ACHN (cell line): ENCODE results near the gene CDKAL1.
"Not testable (repeated sequence)": the region's sequence is repeated elsewhere in the genome, so short reads cannot be mapped to it uniquely, and the experiment has no call there.

ENCODE experiments used
- DNase-seq: peaks from one replicate; pipeline ENCODE4 v3.0.0-alpha.2; 2015
- in situ Hi-C: cut with HindIII; loops from 2 replicates; pipeline ENCODE4 v1.10.0; 2017; ENCODE audit warnings: low sequenced_read_pairs, low pct_ligation_motif_present, low pct_unique_long_range_greater_than_20kb

Gene CDKAL1

DNA sequence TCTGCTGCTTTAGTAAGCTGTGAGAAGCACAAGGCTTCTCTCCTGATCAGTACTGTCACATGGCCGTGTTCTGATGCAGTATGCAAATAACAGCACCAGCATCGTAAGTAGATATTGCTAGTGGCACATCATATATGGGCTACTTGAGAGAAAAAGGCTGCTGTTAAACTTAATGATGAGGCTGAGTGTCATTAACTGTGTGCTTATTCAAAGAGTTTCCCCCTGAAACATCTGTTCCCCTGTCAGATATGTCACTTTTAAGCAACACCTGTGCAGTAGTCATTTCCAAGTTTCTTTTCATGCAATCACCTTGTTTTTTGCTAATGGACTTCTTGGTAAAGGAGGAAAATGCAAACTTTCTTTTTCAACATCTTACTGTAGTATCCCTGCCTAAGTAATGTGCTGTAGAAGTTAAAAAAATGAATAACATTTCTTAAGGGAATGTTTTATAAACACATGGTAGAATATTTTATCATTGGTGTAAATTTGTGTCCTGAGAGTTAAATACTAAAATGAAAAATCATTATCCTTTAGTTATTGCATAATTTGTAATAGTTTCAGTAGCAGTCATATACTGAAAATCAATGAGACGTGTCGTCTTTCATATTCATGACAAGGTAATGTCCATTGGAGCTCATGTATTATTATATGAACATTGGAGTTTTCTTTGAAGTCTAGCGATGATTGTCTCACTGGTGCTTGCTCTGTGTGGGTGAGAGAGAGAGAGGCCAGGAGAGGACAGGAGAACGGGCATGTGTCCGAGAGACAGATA lies 366.3 kb downstream of the CDKAL1 start:
- in situ Hi-C loops, result no loop called here
- no peak for DNase-seq

GRCh38 chr6:20905377-20905776 lies 371.1 kb downstream of the CDKAL1 start:
- in situ Hi-C loops, result no loop called here
- no peak for DNase-seq

DNA sequence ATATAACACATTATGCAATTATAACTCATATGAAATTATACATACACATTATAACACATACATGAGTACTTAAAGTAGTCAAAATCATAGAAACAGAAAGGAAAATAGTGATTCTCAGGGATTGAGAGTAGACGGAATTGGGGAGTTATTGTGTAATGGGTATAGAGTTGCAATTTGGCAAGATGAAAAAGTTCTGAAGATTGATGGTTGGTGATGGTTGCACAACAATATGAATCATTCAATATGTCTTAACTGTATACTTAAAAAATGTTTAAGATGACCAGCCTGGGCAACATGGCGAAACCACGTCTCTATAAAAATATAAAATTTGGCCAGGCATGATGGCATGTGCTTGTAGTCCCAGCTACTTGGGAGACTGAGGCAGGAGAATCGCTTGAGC lies 372.7 kb downstream of the CDKAL1 start:
- DNase-seq, result no peak

GRCh38 chr6:20907486-20908071 lies 373.3 kb downstream of the CDKAL1 start:
- in situ Hi-C loops, result no loop called here
- no peak for DNase-seq

More for the DNA sequence above, 372.7 kb downstream of the CDKAL1 start:
- in situ Hi-C loops, result no loop called here

- in situ Hi-C loops, result no loop called here
- DNase-seq, result no peak
These were observed 375.4 kb downstream of the CDKAL1 start for GRCh38 chr6:20909621-20910020.

- in situ Hi-C loops, result no loop called here
These were observed 377.5 kb downstream of the CDKAL1 start for GRCh38 chr6:20911712-20912111.

DNA sequence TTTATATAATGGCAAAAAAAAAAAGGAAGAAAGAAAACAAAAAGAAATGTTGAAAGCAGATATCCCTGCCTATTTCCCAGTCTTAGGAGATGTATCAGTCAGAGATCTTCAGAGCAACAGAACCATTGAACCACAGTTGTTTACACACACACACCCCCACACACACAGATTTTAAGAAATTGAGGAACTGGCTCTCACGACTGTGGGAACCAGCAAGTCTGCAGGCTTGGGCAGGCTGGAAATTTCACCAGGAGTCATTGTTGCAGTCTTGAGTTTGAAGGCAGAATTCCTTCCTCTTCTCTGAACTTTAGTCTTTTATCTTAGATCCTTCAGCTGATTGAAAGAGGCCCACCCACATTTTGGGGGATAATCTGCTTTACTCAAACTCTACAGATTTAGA lies 380.9 kb downstream of the CDKAL1 start:
- no peak for DNase-seq
- in situ Hi-C loops, result no loop called here

More at GRCh38 chr6:20911712-20912111, 377.5 kb downstream of the CDKAL1 start:
- DNase-seq, result no peak

DNA sequence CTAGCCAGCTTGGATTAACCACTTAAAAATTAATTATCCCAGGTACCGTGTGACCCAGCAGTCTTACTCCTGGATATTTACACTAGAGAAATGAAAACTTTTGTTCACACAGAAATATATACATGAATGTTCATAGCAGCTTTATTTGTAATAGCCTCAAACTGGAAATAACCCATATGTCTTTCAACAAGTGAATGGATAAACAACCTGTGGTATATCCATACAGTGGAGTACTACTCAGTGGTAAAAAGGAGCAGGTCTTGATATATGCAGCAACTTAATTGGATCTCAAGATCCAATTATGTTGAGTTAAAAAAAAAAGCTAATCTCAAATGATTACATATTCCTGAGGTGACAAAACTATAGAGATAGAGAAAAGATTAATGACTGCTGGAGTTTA lies 381.4 kb downstream of the CDKAL1 start:
- in situ Hi-C loops, result no loop called here
- no peak for DNase-seq

- DNase-seq, result no peak
- in situ Hi-C loops, result no loop called here
These were observed 381.8 kb downstream of the CDKAL1 start for GRCh38 chr6:20916086-20916485.

DNA sequence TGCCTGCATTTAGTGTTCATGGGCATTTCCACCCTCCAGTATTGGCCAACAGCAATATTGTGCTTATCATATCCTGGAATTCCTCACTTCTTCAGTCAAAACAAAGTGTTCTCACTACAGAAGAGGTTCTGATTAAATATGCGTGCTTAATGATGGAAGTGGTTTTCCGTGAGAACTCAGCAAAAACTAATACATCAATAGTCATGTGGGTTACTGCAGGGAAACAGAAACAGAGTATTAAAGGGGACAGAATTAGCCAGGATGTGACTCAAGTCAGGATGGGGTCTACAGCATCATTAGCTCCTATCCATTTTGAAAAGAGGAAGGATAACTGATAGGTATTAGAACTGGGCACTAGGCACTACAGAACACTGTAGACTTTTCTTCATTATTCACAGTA lies 384.6 kb downstream of the CDKAL1 start:
- in situ Hi-C loops, result no loop called here
- no peak for DNase-seq

DNA sequence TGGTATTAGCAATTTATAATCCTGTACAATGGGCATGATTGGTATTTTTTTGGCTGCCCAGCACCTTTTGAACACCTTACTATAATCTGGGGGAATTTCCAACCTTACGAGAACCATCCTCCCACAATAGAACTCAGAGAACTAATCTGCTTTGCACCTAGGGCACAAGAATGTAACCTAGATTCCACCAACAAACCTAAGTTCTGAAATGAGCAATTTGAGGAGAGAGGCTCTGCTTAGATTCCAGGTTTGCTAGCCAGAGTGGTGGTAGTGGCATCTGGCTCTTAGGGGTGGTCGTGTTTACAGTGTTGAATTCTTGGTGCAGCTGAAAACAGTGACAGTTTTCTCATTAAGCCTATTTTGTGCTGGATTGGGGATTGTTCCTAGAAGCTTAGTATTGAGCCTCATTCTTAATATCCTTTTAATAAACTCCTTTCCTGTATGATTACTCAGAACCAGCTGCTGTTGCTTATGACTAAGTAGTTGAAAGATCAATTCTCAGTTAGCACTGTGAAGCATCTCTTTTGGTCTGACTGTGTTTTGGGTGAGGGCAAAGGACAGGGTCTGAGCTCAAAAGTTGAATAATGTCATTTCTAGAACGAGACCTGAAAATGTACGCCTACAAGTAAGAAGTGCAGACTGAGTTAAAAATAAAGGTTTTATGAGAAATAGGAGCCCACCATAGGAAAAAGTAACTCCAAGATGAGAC lies 385.6 kb downstream of the CDKAL1 start:
- in situ Hi-C loops, result no loop called here
- no peak for DNase-seq

DNA sequence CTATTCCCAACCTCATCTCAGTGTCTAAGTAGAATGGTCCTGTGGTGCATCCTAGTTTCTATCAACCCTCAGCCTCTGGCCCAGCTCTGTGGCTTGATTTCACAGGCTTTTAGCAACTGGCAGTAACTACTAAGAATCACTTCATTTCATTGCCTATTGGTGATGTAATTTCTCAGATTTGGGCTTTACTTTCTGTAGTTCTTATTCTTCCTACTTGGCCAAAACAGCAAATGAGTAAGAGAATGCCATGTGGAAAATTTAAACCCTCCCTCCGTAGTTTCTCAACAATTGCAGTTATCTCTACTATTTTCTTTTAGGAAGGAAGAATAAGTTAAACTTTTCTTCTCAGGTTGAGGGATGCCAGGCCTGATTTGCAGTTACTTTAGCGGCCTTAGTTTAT lies 387.3 kb downstream of the CDKAL1 start:
- in situ Hi-C loops, result no loop called here
- DNase-seq, result no peak

- DNase-seq, result no peak
- in situ Hi-C loops, result no loop called here
These were observed 388.5 kb downstream of the CDKAL1 start for GRCh38 chr6:20922743-20923142.

DNA sequence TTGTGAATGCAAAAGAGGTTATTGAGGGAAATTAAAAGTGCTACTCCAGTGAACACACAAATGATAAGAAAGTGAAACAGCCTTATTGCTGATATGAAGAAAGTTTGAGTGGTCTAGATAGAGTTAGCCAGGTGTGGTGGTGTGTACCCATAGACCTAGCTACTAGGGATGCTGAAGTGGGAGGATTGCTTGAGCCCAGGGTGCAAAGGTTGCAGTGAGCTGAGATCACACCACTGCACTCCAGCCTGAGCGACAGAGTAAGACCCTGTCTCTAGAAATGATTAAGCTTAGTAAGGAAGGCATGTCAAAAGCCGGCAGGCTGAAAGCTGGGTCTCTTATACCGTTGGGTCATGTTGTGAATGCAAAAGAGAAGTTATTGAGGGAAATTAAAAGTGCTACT lies 389.8 kb downstream of the CDKAL1 start:
- DNase-seq, in situ Hi-C loops: not testable (repeated sequence)

- in situ Hi-C loops, result no loop called here
- DNase-seq, result no peak
These were observed 390.8 kb downstream of the CDKAL1 start for GRCh38 chr6:20924911-20925543.

DNA sequence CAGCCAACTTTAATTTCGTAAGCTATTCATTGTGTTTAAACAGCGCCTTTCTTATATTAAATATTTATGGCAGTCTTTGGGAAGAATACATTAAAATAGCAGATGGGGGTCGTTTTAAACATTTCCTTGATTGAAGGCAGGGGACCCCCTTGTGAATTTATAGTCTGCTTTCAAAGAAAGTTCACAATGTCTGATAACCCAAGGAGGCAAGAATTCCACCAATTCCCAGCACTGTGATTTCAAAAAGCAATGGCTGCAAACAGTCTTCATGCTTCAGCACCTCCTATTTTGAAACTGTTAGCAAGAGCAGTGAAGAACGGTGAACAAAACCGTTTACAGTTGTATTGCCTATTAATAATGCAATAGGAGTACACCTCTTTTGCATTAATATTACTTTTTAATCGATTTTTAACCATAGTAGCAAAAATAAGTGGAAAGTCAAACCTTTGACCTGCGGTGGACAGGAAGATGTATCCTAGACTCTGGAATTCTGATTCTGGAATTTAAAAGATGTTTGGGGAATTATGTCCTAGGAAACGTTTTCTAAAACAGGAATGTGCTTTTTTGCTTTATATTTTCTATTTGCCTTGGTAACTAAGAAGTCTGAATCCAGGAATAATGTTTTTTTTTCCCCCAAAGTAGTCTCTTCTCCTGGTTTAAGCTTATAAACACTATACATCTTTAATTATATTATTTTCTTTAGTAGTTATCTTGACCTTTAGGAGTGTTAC lies 393.0 kb downstream of the CDKAL1 start:
- in situ Hi-C loops, result no loop called here
- no peak for DNase-seq

- in situ Hi-C loops, result no loop called here
- no peak for DNase-seq
These were observed 395.0 kb downstream of the CDKAL1 start for GRCh38 chr6:20929283-20929682.

- in situ Hi-C loops, result no loop called here
- DNase-seq, result no peak
These were observed 396.8 kb downstream of the CDKAL1 start for GRCh38 chr6:20931093-20931492.

- in situ Hi-C loops, result no loop called here
- DNase-seq, result no peak
These were observed 397.5 kb downstream of the CDKAL1 start for GRCh38 chr6:20931772-20932171.
